CD14-positive monocyte (primary cell): Measurements from ENCODE around the gene GJA5. TPM values are rescaled to one million over a fixed set of nuclear protein-coding genes. Genes with fewer than 3 reads are reported as not detected.

Experiments
- DNase-seq, 3 donors: peaks; one replicate each; pipeline ENCODE4 v3.0.0-alpha.2; 2011 to 2022
- H2AFZ ChIP-seq: 2 replicates; pipeline ENCODE4 v1.6.0; 2012; ENCODE audit warnings: mild to moderate bottlenecking, low read depth, low read length, inconsistent platforms; ENCODE audit not compliant: insufficient read depth, poor library complexity, severe bottlenecking
- H3K27ac ChIP-seq, 2 donors: 1 replicate in 1 of 2; 2 replicates in 1 of 2; pipeline ENCODE4 v1.5.1; 2012 to 2013; ENCODE audit warnings: low read length in 2 of 2, control low read depth in 1 of 2, inconsistent platforms in 1 of 2, low read depth in 1 of 2, mild to moderate bottlenecking in 1 of 2
- H3K27me3 ChIP-seq, 2 donors: one replicate each; pipeline versions ENCODE4 v1.6.0 to v1.6.1; 2011 to 2013; ENCODE audit warnings: low read length in 2 of 2; ENCODE audit not compliant: control insufficient read depth in 2 of 2, insufficient read depth in 2 of 2
- H3K36me3 ChIP-seq, 2 donors: replicated peaks in 1 of 2; 1 replicate in 1 of 2; 2 replicates in 1 of 2; pipeline versions ENCODE4 v1.5.1 to v1.6.1; 2012 to 2013; ENCODE audit warnings: low read length in 2 of 2, control low read depth in 1 of 2, inconsistent platforms in 1 of 2, mild to moderate bottlenecking in 1 of 2; ENCODE audit not compliant: insufficient read depth in 2 of 2, control insufficient read depth in 1 of 2
- H3K4me1 ChIP-seq, 2 donors: 1 replicate in 1 of 2; 2 replicates in 1 of 2; pipeline versions ENCODE4 v1.5.1 to v1.6.1; 2012 to 2013; ENCODE audit warnings: low read length in 2 of 2, control low read depth in 1 of 2, inconsistent platforms in 1 of 2, mild to moderate bottlenecking in 1 of 2, moderate library complexity in 1 of 2; ENCODE audit not compliant: insufficient read depth in 2 of 2, control insufficient read depth in 1 of 2
- H3K4me2 ChIP-seq: replicated peaks from 2 replicates; pipeline ENCODE3; 2012; ENCODE audit warnings: low read length, moderate library complexity, mild to moderate bottlenecking; ENCODE audit not compliant: poor library complexity, severe bottlenecking; ENCODE audit errors: extremely low read depth
- H3K4me3 ChIP-seq, 3 experiments: fragments of 200-600 bp in 1 of 3; sonication (generic) in 1 of 3; replicated peaks in 1 of 3; 1 replicate in 2 of 3; 2 replicates in 1 of 3; pipeline ENCODE4 v1.5.1; 2011 to 2013; ENCODE audit warnings: low read length in 3 of 3, mild to moderate bottlenecking in 3 of 3, control low read depth in 2 of 3, low read depth in 2 of 3, inconsistent platforms in 1 of 3, moderate library complexity in 1 of 3
- H3K79me2 ChIP-seq: 2 replicates; pipeline ENCODE4 v1.6.0; 2012; ENCODE audit warnings: mild to moderate bottlenecking, control low read depth, inconsistent platforms, low read length, moderate library complexity; ENCODE audit not compliant: insufficient read depth
- H3K9ac ChIP-seq: 2 replicates; pipeline ENCODE4 v1.6.0; 2017; ENCODE audit warnings: low read length, mild to moderate bottlenecking; ENCODE audit not compliant: insufficient read depth, poor library complexity, severe bottlenecking
- H3K9me3 ChIP-seq, 2 donors: replicated peaks in 1 of 2; 1 replicate in 1 of 2; 2 replicates in 1 of 2; pipeline versions ENCODE4 v1.5.1 to v1.6.1; 2012 to 2013; ENCODE audit warnings: low read length in 2 of 2, control low read depth in 1 of 2; ENCODE audit not compliant: control insufficient read depth in 1 of 2, insufficient read depth in 1 of 2
- H4K20me1 ChIP-seq: 2 replicates; pipeline ENCODE4 v1.6.0; 2012; ENCODE audit warnings: mild to moderate bottlenecking, low read length, control low read depth, moderate library complexity; ENCODE audit not compliant: insufficient read depth
- H3K27ac Mint-ChIP-seq, 7 donors: one replicate each; pipeline ENCODE4 v1.8.0; 2020; ENCODE audit warnings: mild to moderate bottlenecking in 7 of 7, mixed read lengths in 7 of 7, moderate library complexity in 6 of 7, inconsistent platforms in 2 of 7
- H3K27me3 Mint-ChIP-seq, 3 donors: one replicate each; pipeline ENCODE4 v1.8.0; 2021 to 2022; ENCODE audit warnings: low read depth in 3 of 3, mild to moderate bottlenecking in 3 of 3, mixed read lengths in 3 of 3, moderate library complexity in 3 of 3, inconsistent platforms in 1 of 3
- H3K36me3 Mint-ChIP-seq, 2 donors: one replicate each; pipeline ENCODE4 v1.8.0; 2020; ENCODE audit warnings: mixed read lengths in 2 of 2, inconsistent platforms in 1 of 2, mild to moderate bottlenecking in 1 of 2
- H3K4me1 Mint-ChIP-seq: one replicate; pipeline ENCODE4 v1.8.0; 2020; ENCODE audit warnings: mild to moderate bottlenecking, mixed read lengths
- H3K4me3 Mint-ChIP-seq, 2 donors: one replicate each; pipeline ENCODE4 v1.8.0; 2020; ENCODE audit warnings: mild to moderate bottlenecking in 2 of 2, mixed read lengths in 2 of 2, moderate library complexity in 1 of 2
- H3K9me3 Mint-ChIP-seq, 7 donors: one replicate each; pipeline ENCODE4 v1.8.0; 2020 to 2022; ENCODE audit warnings: mixed read lengths in 7 of 7, mild to moderate bottlenecking in 6 of 7, moderate library complexity in 6 of 7, inconsistent platforms in 2 of 7
- CTCF ChIP-seq: fragments of 200-600 bp; IDR thresholded peaks from one replicate; pipeline ENCODE4 v1.8.0; 2022; ENCODE audit warnings: antibody characterized with exemption, mild to moderate bottlenecking
- WGBS: methylation state at CpG from one replicate; pipeline ENCODE4 v1.1.5; 2013; ENCODE audit warnings: missing lambda C conversion rate; ENCODE audit not compliant: insufficient coverage; 5-methylcytosine and 5-hydroxymethylcytosine counted together
- intact Hi-C, 2 donors: fragments of 100-400 bp; cut with micrococcal nuclease; formaldehyde crosslinking; loops; one replicate each; pipeline versions ENCODE4 v1.15.0 to v1.15.1; 2023
- polyA plus RNA-seq, 3 donors: library from polyadenylated mRNA; depleted of rRNA in 1 of 3; unstranded in 2 of 3; stranded (reverse) in 1 of 3; fragments of 300-500 nt in 2 of 3; fragments of >200 nt in 1 of 3; fragmentation: Illumina TruSeq in 2 of 3; gene quantifications; 1 replicate in 2 of 3; 2 replicates in 1 of 3; pipeline ENCODE4 v1.2.3, GENCODE V29; 2012 to 2021

The GJA5 gene
- polyA plus RNA-seq, 3 donors, result not detected

DNA sequence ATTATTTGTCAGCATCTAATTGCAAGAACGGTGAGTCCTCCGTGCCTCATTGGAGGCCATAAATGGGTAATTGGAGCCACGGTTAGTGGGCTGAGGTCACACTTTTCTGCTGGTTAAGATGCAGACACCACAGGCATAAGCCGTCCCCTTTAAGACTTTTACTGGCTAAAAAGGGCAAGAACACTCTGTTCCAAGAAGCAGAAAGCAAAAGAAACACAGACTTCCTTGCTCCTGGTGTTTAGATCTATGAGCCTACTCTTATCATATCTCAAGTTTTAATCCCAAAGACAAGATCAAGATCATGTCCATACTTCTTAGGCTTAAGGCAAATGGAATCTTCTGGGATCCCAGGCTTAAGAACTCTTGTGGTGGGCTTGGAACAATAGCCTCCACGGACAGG, 17.3 kb upstream of the GJA5 start:
- H3K4me1 Mint-ChIP-seq, result peaks cover 2% of the 10 kb centered on the region

GRCh38 chr1:147773215-147773715, 12.9 kb upstream of the GJA5 start:
- H3K36me3 Mint-ChIP-seq, result no peaks in the 10 kb centered on the region
- no peaks in the 10 kb centered on the region for H3K9me3 ChIP-seq
- no peak for DNase-seq
- no peak overlapping the region for H3K4me3 ChIP-seq
- peaks cover 3 to 18% (median 3%) of the 10 kb centered on the region in 3 donors for H3K27me3 Mint-ChIP-seq
- H2AFZ ChIP-seq, result no peak overlapping the region
- H3K4me3 Mint-ChIP-seq, result no peak overlapping the region
- WGBS, result 51% methylated on average over 9 of the region's 9 CpGs
- TF ChIP-seq CTCF, result no peak
- no peak overlapping the region for H3K4me2 ChIP-seq
- no peaks in the 10 kb centered on the region for H3K36me3 ChIP-seq
- H4K20me1 ChIP-seq, result no peaks in the 10 kb centered on the region
- H3K79me2 ChIP-seq, result no peaks in the 10 kb centered on the region
- no peak overlapping the region for H3K9ac ChIP-seq
- peaks cover 2% of the 10 kb centered on the region for H3K4me1 Mint-ChIP-seq
- H3K4me1 ChIP-seq, result no peaks in the 10 kb centered on the region
- intact Hi-C loops, result no loop called here
- peaks cover 0 to 1% (median 0%) of the 10 kb centered on the region in 7 donors for H3K9me3 Mint-ChIP-seq
- no peaks in the 10 kb centered on the region for H3K27me3 ChIP-seq
- no peak overlapping the region for H3K27ac Mint-ChIP-seq
- no peak overlapping the region for H3K27ac ChIP-seq

More for the DNA sequence above, 17.3 kb upstream of the GJA5 start:
- Mint-ChIP-seq H3K4me3 (no peak overlapping the region), H3K36me3 (no peaks in the 10 kb centered on the region), H3K9me3 (no peaks in the 10 kb centered on the region), H3K27me3 (peaks cover 6 to 15% (median 8%) of the 10 kb centered on the region in 3 donors), H3K27ac (no peak overlapping the region)
- no peak overlapping the region for H2AFZ ChIP-seq
- intact Hi-C loops, result no loop called here
- no peaks in the 10 kb centered on the region for H3K9me3 ChIP-seq
- 100% methylated on average over 4 of the region's 5 CpGs for WGBS
- H3K36me3 ChIP-seq, result no peaks in the 10 kb centered on the region
- H3K9ac ChIP-seq, result no peak overlapping the region
- no peak overlapping the region for H3K4me3 ChIP-seq
- TF ChIP-seq CTCF, result no peak
- no peaks in the 10 kb centered on the region for H3K4me1 ChIP-seq
- H3K4me2 ChIP-seq, result no peak overlapping the region
- no peak for DNase-seq
- H4K20me1 ChIP-seq, result no peaks in the 10 kb centered on the region
- H3K27ac ChIP-seq, result no peak overlapping the region
- peaks cover 0 to 5% of the 10 kb centered on the region in 2 donors for H3K27me3 ChIP-seq
- H3K79me2 ChIP-seq, result no peaks in the 10 kb centered on the region
